Uterus (tissue), 2 donors: ENCODE results near the gene GKN1.

Experiments used
- POLR2A ChIP-seq, 2 donors: fragments of 450-650 bp; IDR thresholded peaks; one replicate each; pipeline ENCODE4 v1.6.1; 2016; ENCODE audit warnings: antibody characterized with exemption in 2 of 2, mild to moderate bottlenecking in 1 of 2, moderate library complexity in 1 of 2
- TF ChIP-seq, protein P1 (sequence below), 4 experiments: fragments of 200-600 bp in 2 of 4; fragments of 450-650 bp in 2 of 4; sonication (generic) in 2 of 4; IDR thresholded peaks; one replicate each; pipeline ENCODE4 v1.5.1; 2016 to 2019; ENCODE audit warnings: antibody characterized with exemption in 4 of 4, mild to moderate bottlenecking in 2 of 4, moderate library complexity in 1 of 4

DNA sequence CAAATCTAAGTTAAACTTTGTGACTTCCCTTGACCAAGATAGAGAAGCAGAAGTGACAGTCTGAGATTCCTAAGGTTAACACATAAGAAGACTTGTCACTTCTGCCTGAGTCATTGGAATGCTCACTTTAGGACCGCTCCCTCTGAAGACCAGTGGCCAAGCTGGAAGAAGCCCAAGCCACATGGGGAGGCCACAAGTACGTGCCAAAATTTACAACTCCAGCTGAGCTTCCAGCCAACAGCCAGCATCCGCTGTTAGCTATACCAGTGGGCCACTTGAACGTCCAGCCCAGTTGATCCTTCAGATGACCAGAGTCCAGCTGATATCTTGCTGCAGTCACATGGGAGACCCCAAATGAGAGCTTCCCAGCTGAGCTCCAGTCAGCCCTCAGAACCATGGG, 20.4 kb downstream of the GKN1 start:
- TF ChIP-seq, protein P1, sequence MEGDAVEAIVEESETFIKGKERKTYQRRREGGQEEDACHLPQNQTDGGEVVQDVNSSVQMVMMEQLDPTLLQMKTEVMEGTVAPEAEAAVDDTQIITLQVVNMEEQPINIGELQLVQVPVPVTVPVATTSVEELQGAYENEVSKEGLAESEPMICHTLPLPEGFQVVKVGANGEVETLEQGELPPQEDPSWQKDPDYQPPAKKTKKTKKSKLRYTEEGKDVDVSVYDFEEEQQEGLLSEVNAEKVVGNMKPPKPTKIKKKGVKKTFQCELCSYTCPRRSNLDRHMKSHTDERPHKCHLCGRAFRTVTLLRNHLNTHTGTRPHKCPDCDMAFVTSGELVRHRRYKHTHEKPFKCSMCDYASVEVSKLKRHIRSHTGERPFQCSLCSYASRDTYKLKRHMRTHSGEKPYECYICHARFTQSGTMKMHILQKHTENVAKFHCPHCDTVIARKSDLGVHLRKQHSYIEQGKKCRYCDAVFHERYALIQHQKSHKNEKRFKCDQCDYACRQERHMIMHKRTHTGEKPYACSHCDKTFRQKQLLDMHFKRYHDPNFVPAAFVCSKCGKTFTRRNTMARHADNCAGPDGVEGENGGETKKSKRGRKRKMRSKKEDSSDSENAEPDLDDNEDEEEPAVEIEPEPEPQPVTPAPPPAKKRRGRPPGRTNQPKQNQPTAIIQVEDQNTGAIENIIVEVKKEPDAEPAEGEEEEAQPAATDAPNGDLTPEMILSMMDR (IDR thresholded peaks at IDR 0.05), result no peak
- TF ChIP-seq POLR2A (IDR thresholded peaks at IDR 0.05), result no peak
